ENCODE measurements around the gene LARGE1.

DNA sequence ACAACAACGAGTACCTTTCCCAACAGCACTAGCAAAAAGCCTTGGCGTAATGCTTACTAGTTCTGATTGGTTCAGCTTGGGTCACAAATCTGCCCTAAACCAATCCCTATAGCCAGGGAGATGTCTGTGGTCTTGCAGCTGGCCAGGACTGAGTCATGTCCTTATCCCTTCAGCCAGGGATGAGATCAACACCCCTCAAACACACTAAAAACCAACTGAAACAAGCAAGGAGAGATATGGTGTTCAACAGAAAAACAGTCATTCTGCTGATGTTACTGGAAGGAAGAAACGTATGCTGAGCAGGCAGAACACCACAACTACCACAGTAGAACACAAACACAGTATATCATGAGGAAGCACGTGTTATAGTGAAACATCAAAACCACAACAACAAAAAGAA lies 375.6 kb downstream of the LARGE1 start:
- TF ChIP-seq, protein P1, sequence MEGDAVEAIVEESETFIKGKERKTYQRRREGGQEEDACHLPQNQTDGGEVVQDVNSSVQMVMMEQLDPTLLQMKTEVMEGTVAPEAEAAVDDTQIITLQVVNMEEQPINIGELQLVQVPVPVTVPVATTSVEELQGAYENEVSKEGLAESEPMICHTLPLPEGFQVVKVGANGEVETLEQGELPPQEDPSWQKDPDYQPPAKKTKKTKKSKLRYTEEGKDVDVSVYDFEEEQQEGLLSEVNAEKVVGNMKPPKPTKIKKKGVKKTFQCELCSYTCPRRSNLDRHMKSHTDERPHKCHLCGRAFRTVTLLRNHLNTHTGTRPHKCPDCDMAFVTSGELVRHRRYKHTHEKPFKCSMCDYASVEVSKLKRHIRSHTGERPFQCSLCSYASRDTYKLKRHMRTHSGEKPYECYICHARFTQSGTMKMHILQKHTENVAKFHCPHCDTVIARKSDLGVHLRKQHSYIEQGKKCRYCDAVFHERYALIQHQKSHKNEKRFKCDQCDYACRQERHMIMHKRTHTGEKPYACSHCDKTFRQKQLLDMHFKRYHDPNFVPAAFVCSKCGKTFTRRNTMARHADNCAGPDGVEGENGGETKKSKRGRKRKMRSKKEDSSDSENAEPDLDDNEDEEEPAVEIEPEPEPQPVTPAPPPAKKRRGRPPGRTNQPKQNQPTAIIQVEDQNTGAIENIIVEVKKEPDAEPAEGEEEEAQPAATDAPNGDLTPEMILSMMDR (IDR thresholded peaks at IDR 0.05; ENCODE audit: poor library complexity), result no peak
- TF ChIP-seq EZH2 (IDR thresholded peaks at IDR 0.05; ENCODE audit: borderline replicate concordance), result no peak

Measured in hepatocyte (in vitro differentiated cells).